Stimulated activated CD4-positive, alpha-beta T cell treated with anti-CD3 and anti-CD28 coated beads, Interleukin-4, amount 100 ng/mL, for 48 hours (primary cell): ENCODE data around the gene SMIM35.

Experiments used
- DNase-seq, 2 donors: peaks; one replicate each; pipeline ENCODE4 v3.0.0-alpha.2; 2020; ENCODE audit warnings: low read depth in 2 of 2

The SMIM35 gene

DNA sequence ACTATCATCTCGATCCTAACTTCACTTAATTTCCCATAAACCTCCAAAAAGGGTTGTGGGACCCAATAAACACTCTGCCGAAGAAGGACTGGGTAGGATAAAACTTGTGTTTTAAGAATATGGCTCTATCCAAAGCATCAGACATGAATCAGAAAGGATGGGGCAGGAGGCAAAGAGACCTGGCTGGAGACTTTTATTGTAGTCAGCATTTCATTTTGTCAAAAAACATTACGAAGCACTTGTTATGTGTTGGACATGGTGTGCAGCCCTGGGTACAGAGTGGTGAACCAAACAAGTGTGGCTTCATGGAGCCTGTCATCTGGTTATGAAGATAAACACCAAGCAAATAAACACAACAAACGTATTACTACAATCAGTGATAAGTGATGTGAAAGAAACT is 83.3 kb downstream of the SMIM35 start:
- no peak for DNase-seq

DNA sequence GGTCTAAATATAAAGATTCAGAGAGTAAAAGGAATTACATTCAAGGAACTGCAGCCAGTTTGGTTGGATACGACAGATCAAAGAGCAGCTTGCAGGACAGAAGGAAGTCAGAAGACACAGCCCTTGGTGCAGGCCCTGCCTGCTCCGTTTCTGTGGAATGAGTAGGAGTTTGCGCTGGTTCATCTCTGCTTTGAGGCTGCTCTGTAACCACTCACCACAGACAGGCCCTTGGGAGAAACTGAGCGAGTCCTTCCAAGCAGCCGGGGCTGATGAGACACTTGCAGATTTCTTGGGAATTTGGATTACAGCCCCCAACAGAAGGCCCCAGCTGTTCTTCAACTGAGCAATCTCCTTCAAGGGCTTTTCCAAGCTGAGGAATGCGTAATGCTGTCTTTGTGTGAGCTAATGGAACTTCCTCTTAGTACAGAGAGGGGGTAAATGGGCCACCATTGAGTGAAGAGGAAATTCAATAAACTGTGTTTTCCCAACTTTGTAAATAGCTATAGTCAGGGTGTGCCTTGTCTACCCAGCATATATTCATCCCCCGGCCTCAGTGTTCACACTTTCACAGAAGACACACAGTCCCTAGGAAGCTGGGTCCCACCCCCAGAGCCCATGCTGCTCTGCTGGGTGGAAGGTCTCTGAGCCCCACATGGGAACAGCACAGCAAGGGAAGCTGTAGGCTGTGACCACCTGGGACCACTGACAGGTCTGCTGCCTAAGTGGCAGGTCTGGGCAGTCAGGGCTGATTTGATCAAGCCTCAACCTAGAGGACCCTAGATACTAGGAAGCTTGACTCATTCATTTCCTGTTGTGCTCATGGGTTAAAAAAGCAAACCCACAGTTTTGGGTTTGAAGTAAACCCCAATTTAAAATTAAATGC is 84.0 kb downstream of the SMIM35 start:
- peak; percentile 57 to 79 for DNase-seq

DNA sequence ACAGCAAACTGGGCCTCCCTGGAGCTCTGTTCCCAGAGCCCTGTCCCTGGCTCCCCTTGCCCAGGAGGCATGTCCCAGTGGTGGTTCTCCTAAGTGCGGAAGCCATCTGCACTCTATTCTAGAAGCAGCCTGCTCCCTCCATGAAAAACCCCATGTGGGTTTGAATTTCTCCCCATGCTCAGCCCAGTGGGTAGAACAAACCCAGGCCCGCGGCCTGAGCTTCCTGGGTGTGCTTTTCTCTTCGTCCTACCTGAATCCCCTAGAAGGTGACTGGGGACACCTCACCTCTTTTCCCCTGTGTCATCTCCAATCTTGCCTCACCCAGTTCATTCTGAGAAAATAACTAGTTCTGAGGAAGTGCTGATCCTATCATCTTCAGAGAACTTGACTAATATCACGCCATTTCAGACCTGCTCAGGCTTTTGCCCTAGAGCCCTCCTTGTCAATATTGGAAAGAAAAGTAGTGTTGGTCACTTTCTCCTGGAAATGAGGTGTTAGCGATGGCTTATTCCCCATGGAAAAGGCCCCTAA is 84.7 kb downstream of the SMIM35 start:
- peak; percentile 49 to 61 for DNase-seq

DNA sequence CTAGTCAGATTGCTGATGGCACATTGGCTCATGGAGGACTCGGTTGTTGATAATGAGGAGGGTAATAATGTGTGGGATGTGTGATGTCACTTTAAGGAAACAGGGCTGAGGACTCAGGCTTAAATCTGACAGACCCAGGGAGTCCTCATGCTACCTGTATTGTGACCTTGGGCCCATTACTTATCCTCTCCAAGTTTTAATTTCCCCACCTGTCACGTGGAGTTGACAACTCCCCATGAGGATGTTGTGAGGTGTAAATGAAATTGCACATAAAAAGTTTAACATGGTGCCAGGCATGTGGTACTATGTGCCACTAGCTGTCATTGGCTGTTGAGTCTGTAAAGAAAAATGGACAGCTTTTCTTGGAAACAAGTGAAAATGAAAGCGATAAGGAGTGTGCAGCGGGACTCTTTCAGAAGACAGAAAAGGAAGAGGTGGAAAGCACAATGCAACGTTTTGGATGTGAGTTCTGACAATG is 85.2 kb downstream of the SMIM35 start:
- no peak for DNase-seq

DNA sequence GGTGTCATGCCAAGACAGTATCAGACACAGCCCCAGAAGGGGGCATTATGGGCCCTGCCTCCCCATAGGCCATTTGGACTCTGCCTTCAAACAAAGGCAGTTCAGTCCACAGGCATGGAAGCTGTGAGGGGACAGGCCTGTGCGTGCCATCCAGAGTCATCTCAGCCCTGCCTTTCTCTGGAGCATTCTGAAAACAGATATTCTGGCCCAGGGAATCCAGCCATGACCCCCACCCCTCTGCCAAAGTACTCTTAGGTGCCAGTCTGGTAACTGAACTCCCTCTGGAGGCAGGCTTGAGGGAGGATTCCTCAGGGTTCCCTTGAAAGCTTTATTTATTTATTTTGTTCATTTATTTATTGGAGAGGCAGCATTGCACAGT is 85.9 kb downstream of the SMIM35 start:
- DNase-seq, result no peak

DNA sequence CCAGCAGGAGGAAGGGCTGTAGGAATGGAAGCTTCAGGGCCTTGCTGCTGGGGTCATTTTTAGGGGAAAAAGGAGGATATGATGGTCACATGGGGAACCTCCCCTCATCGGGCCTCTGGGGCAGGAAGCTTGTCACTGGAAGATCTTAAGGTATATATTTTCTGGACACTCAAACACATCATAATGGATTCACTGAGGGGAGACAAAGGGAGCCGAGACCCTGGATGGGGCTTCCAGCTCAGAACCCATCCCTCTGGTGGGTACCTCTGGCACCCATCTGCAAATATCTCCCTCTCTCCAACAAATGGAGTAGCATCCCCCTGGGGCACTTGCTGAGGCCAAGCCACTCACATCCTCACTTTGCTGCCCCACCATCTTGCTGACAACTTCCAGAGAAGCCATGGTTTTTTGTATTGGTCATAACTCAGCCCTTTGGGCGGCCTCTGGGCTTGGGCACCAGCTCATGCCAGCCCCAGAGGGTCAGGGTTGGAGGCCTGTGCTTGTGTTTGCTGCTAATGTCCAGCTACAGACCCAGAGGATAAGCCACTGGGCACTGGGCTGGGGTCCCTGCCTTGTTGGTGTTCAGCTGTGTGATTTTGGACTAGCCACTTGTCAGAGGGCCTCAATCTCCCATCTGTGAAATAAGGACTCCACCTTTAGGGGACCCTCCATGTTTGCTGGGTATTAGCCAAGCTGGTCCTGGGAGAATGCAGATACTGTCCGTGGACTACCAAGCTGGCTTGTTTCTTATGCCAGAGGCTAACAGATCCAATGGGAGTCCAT is 86.5 kb downstream of the SMIM35 start:
- DNase-seq, result no peak

DNA sequence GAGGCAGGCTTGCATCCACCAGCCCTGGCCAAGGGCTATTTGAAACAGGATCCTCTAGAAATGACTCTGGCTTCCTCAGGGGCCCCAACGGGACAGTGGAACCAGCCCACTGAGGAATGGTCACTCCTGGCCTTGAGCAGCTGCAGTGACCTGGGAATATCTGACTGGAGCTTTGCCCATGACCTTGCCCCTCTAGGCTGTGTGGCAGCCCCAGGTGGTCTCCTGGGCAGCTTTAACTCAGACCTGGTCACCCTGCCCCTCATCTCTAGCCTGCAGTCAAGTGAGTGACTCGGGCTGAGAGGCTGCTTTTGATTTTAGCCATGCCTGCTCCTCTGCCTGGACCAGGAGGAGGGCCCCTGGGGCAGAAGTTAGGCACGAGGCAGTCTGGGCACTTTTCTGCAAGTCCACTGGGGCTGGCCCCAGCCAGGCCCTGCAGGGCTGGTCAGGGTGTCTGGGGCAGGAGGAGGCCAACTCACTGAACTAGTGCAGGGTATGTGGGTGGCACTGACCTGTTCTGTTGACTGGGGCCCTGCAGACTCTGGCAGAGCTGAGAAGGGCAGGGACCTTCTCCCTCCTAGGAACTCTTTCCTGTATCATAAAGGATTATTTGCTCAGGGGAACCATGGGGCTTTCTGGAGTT is 87.3 kb downstream of the SMIM35 start:
- no peak for DNase-seq

DNA sequence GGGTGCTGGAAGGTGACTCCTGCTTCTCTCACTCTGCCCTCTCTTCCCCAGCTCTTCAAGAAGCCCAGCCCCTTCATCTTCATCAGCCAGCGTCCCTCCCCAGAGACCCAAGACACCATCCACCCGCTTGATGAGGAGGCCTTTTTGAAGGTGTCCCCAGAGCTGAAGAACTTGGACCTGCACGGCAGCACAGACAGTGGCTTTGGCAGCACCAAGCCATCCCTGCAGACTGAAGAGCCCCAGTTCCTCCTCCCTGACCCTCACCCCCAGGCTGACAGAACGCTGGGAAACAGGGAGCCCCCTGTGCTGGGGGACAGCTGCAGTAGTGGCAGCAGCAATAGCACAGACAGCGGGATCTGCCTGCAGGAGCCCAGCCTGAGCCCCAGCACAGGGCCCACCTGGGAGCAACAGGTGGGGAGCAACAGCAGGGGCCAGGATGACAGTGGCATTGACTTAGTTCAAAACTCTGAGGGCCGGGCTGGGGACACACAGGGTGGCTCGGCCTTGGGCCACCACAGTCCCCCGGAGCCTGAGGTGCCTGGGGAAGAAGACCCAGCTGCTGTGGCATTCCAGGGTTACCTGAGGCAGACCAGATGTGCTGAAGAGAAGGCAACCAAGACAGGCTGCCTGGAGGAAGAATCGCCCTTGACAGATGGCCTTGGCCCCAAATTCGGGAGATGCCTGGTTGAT is 88.0 kb downstream of the SMIM35 start:
- no peak for DNase-seq

DNA sequence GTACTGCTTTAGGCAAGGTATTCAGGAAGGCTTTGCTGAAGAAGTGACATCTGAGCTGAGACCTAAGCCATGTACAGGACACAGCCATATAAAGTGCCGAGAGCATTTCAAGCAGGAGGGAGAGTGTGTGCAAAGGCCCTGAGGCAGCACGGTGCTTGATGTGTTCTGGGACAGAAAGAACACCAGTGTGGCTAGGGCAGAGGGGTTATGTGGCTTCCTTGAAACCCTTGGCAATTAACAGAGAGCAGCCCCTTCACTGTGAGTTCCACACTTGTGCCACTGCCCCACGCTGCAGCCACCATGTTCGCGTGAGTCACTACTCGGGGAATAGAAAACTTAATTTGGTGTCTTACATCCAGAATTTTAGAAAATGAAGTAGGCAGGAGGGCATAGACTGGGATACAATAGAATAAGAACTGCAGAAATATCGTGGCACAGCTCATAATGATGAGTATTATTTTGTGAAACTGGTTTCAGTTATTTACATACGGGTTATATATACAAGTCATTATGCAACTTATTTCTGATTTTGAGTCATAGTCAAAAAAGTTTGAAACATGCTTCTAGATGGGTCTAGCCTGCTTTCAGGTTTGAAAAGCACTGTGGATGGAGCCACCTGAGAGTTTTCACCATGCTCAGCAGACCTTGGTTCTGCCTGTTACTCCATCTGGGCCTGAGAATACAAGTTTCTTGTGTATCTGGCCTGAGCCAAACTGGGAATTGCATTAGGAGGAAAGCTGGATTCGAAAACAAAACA is 88.8 kb downstream of the SMIM35 start:
- DNase-seq, result no peak

DNA sequence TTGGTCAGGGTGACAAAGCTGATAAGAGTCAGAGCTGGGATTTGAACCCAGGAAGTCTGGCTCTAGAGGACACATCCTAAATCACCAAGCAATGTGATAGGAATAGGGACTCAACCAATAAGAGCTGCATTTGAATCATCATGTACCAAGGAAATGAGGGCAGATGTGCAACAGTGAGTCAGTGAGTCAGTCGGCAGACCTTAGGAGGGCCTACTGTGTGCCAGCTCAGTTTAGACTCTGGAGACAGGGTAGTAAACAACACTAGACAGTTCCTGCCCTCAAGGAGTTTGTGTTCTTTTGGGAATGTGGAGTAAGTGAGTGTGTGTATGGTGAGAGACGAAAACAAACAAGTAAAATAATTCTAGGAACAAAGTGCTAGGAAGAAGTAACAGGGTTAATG is 89.4 kb downstream of the SMIM35 start:
- no peak for DNase-seq

DNA sequence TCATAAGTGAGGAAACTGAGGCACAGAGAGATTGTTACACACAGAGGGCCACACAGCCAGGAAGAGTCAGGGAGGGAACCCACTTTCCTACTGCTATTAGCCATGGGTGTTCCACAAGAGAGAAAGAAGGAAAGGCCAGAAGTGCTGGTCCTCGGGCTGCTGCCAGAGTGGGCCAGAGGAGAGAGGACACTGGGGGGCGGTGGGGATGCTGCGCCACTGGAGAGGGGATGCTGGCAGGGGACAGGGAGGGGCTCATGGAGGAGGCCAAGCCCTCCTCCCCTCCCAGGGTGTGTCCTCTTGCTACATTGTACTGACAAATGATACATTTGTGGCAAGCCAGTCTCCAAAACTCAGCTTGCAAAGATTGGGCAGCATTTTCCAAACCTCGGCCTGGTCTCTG is 90.7 kb downstream of the SMIM35 start:
- no peak for DNase-seq

DNA sequence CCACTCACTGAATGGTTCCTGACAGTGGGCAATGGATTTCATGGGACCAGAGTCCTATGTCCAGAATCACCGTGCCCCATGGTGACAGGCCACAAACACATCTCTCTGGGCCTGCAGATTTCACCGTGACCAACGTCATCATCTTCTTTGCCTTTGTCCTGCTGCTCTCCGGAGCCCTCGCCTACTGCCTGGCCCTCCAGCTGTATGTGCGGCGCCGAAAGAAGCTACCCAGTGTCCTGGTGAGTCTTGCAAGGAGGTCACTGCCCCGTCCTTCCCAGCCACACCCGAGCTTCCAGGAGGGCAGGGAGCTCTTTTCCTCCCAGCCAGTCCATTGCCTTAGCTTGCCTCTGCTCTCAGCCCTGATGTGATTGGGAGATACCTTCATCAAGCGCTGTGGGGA is 91.3 kb downstream of the SMIM35 start:
- DNase-seq, result no peak

DNA sequence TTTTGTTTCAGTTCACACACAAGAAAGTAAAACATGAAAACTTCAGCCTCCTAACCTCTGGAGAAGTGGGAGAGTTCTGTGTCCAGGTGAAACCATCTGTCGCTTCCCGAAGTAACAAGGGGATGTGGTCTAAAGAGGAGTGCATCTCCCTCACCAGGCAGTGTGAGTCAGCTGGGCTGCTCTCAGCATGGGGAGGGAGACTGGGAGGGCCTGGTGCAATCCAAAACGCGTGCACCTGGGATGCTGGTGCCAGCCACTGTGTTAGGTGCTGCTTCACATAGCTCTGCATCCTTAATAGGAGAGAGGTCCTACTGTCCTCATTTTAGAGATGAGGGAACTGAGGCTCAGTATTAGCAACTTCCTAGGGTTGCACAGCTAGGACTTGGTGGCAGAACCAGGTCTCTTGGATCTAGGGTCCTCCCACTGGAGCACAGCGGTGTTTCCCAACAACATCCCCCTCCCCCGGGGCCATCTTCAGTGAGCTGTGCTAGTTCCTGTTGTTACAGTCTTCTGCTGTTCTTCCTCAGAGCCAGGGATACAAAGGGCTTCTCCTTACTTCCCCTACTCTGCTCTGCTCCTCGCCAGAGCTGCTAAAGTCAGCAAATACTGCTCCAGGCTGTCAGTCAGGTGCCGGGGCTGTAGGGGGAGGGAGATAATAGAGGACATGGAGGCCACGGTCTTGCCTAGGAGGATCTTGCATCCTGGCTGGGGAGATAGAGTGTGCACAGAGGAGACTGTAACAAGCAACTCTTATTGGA is 92.6 kb downstream of the SMIM35 start:
- no peak for DNase-seq

DNA sequence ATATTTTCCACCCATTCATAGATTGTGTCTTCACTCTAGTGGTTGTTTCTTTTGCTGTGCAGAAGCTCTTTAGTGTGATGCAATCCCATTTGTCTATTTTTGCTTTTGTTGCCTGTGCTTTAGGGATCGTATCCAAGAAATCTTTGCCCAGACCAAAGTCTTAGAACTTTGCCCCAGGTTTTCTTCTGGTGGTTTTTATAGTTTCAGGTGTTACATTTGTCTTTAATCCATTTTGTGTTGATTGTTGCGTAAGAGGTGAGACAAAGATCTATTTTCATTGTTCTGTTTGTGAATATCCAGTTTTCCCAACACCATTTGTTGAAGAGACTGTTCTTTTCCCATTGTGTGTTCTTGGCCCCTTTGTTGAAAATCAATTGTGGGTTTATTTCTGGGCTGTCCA is 94.1 kb downstream of the SMIM35 start:
- DNase-seq, result no peak

DNA sequence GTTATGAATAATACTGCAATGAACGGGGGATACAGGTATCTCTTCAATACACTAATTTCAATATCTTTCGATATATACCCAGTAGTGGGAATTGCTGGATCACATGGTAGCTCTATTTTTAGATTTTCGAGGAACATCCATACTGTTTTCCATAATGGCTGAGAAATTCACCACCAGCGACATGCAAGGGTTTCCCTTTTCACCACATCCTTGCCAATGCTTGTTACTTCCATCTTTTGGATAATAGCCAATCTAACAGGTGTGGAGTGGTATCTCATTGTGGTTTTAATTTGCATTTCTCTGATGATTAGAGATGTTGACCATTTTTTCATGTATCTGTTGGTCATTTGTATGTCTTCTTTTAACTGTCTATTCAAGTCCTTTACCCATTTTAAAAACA is 94.6 kb downstream of the SMIM35 start:
- no peak for DNase-seq

DNA sequence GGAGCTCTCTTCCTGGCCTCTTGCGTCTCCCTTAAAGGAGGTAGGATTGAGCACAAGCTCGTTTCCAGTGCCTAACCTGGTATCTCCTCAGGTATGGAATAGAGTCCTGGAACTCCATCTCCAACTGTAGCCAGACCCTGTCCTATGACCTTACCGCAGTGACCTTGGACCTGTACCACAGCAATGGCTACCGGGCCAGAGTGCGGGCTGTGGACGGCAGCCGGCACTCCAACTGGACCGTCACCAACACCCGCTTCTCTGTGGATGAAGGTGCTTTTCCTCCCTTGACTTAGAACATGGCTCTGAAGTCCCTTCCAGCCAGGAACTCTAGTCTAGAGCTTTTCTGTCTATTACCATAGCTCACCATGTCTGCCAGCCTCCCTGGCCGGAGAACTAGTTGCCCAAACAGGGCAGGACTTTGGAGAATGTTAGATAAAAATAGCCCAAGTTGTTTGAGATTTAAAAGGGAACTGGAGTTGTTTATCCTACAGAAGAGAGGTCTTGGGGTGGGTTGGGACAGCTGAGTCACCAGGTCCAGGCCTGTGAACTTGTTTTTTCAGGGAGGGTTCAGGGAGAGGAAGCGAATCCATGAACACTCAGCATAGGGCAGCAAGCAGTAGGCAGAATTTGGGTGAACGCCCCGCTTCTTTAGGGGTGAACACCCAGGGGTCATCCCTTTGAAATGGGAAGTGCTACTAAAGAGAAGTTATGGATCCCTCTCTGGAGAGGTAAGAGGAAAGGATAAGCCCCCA is 97.2 kb downstream of the SMIM35 start:
- no peak for DNase-seq

DNA sequence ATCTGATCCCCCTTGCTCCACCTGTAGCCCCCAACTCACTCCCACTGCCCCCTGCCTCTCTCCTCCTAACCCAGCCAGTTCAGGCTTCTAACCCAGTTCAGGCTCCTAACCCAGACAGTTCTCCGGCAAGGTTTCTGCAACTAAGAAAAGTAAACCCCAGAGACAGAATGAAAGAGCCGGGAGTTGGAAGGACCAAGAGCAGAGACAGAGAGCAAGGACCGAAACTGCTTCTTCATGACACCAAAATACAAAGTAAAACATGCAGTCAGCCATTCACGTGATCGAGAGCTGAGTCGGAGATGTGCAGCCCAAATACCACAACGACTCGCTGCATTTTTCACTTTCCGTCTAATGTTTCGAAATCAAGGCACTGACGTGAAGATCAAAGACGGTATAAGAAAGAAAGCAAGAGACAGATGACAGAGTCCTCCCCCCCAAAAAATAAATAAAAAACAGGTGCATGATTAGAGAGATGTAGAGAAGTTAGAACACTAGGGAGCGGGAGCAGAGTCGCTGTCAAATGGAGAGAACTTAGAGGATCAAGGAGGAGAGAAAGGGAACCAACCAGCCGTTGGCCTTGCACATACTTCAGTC is 99.7 kb downstream of the SMIM35 start:
- peak in 1 of 2 donors; percentile 63 for DNase-seq

DNA sequence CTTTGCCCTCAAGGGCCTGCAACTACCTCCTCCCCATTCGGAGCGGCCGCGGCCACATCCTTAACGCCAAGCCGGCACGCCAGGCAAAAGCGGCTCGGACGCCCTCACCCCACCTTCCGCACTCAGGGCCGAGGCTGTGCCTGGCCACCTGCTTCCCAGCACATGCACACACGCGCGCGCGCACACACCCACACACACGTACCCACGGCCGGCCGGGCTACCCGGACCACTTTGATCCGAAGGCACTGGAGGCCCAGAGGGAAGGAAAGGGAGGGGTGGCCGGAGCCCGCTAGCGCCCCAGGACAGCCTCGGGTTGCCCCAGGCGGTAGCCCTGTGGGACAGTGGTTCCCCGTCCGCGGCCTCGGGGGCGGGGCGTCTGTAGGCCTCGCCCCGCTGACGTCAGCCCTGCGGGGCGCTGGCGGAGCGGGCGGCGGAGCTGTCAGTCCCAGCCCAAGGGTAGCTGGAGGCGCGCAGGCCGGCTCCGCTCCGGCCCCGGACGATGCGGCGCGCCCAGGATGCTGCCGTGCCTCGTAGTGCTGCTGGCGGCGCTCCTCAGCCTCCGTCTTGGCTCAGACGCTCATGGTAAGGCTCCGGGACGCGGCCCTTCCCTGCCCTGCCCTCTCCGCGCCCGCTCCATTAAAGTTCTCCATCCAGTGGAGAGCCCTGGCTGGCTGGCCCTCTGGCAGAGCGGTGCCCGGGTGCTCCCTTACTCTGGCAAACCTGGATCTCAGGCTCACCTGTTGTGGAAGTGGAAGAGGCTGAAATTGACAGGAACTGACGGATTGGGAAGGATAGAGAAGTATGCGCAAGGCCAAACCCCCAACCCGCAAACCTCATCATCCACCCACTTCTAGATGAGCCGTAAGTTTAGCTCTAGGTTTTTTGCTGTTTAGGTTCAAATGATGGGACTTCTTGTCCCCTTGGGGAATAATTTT is 100.5 kb downstream of the SMIM35 start, which contains the start of gene IL10RA:
TSS of gene IL10RA (plus strand) at position 442 of the 935 bp plus-strand sequence. CDS start at position 516, 74 bp downstream.
- peak; percentile 78 for DNase-seq
